Psoas muscle (tissue), 8 donors: ENCODE results near the gene DIAPH1. TPM values are rescaled to one million over a fixed set of nuclear protein-coding genes. Genes with fewer than 3 reads are reported as not detected.

Source experiments
- ATAC-seq, 4 donors: fragments of 200-7000 bp; cut with Tn5 transposase; one replicate each; pipeline ENCODE4 v1.9.1; 2020; ENCODE audit warnings: moderate library complexity in 3 of 4, mild to moderate bottlenecking in 2 of 4
- DNase-seq, 2 donors: peaks; one replicate each; pipeline ENCODE4 v3.0.0-alpha.2; 2020
- H3K27ac ChIP-seq: fragments of 200-600 bp; one replicate; pipeline ENCODE4 v1.8.0; 2022
- H3K27me3 ChIP-seq, 3 donors: fragments of 200-600 bp in 1 of 3; one replicate each; pipeline versions ENCODE4 v1.6.1 to v1.8.0; 2013 to 2022; ENCODE audit warnings: low read length in 2 of 3, mild to moderate bottlenecking in 2 of 3, moderate library complexity in 1 of 3; ENCODE audit not compliant: insufficient read depth in 3 of 3
- H3K36me3 ChIP-seq, 2 donors: fragments of 200-600 bp in 1 of 2; one replicate each; pipeline versions ENCODE4 v1.6.1 to v1.8.0; 2013 to 2022; ENCODE audit warnings: low read depth in 1 of 2, mild to moderate bottlenecking in 1 of 2, moderate library complexity in 1 of 2; ENCODE audit not compliant: insufficient read depth in 1 of 2
- H3K4me1 ChIP-seq: fragments of 200-600 bp; one replicate; pipeline ENCODE4 v1.8.0; 2022
- H3K4me3 ChIP-seq: fragments of 200-600 bp; one replicate; pipeline ENCODE4 v1.8.0; 2022; ENCODE audit warnings: mild to moderate bottlenecking
- H3K9me3 ChIP-seq: fragments of 200-600 bp; one replicate; pipeline ENCODE4 v1.8.0; 2022
- CTCF ChIP-seq: fragments of 200-600 bp; IDR thresholded peaks from one replicate; pipeline ENCODE4 v1.8.0; 2022; ENCODE audit warnings: antibody characterized with exemption
- WGBS, 3 donors: extraction: QIAGEN DNeasy Blood & Tissue Kit; methylation state at CpG; one replicate each; pipeline versions ENCODE4 v1.1.6 to v1.1.7; 2013; 5-methylcytosine and 5-hydroxymethylcytosine counted together
- intact Hi-C, 2 donors: fragments of 100-400 bp; cut with DNase I; formaldehyde crosslinking; loops; one replicate each; pipeline versions ENCODE4 v1.11.0 to v1.14.2; 2022
- polyA plus RNA-seq, 3 donors: library from polyadenylated mRNA; stranded (reverse); fragments of 200-250 nt; gene quantifications; one replicate each; pipeline ENCODE4 v1.2.3, GENCODE V29; 2013
- total RNA-seq, 4 donors: library from RNA; stranded (reverse); fragmentation: NEBNext Ultra II Directional in 2 of 4; extraction: Animal tissue kit (Norgen Biotek cat#: 25700) in 2 of 4; gene quantifications; one replicate each; pipeline versions ENCODE4 v1.2.1 to v1.2.4, GENCODE V29; 2021 to 2023
- donor health status: healthy with polysubstance abuse.
- donor health status: DM: no; HTN: no; CAD: no; lungs with moderate emphysema.
- donor health status: Bipolar disorder and iron deficiency.
- donor health status: healthy.
- donor health status: DM: yes; HTN: yes; CAD: no.
- donor health status: DM: no; HTN: no; CAD: no.
- donor health status: DM: no; HTN: no; CAD: no.
- donor health status: DM: yes; HTN: yes; CAD: no.

Gene DIAPH1
- total and polyA plus RNA-seq, 7 donors = 93.1 to 217 (median 137) TPM

DNA sequence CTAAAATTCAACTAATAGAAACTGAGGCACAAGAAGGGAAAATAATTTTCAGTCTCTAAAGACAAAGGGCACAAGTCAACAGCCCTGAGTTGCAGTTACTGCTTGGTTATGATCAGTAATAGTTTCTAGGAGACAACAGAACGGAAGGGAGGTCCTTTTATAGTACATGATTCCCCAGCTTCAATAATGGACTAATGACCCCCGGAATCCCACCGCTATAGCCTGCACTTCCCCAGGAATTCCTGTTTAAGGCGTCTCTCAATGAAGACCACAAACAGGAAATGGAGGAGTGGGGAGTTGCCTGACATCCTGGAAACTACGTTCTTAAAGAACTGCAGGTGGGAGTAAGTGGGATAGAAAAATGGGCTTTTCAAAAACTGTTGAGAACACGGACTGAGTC is 60.6 kb downstream of the DIAPH1 start:
- Histone ChIP-seq H3K27ac (peak overlapping the region; percentile 86), H3K27me3 (no peaks in the 10 kb centered on the region), H3K4me1 (peaks cover 27% of the 10 kb centered on the region), H3K9me3 (no peaks in the 10 kb centered on the region), H3K36me3 (peaks cover 0 to 42% of the 10 kb centered on the region in 2 donors), H3K4me3 (peak overlapping the region; percentile 6)
- DNase-seq (no peak), ATAC-seq (no peak)
- intact Hi-C loops = loop anchor here (5.0 kb wide), 4 partner anchors 36 to 236 kb away; partner anchors contain the start of genes PCDHGA12 (in 1 of the 2), PCDHGB7 (in 1 of the 2) and TAF7 (in 1 of the 2)
- 62 to 69% (median 65%) methylated on average over 6 of the region's 6 CpGs for WGBS, 3 donors
- no peak for TF ChIP-seq CTCF

DNA sequence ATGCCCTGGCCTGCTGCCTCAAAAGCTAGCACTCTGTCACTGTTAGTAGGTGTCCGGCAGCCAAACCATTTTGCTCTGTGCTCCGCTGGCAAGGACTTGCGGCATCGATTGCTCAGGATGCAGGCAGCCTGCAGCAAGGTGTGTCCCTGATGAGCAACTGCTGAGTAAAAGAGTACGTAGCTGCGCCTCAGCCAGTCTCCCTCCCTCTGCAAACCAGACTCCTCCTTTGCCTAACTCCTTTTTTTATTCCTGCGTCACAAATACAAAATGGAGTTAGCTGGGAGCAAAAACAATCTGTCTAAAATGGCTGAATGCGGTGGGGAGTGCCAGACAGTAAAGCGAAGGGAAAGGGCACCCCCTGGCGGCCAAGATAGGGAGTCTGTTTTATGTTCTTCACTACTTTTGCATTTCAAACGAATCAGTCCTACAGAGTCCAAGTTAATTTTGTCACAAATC is 61.1 kb downstream of the DIAPH1 start:
- intact Hi-C loops = loop anchor here (5.0 kb wide), 4 partner anchors 35 to 235 kb away; partner anchors contain the start of genes PCDHGA12 (in 1 of the 2), PCDHGB7 (in 1 of the 2) and TAF7 (in 1 of the 2)

DNA sequence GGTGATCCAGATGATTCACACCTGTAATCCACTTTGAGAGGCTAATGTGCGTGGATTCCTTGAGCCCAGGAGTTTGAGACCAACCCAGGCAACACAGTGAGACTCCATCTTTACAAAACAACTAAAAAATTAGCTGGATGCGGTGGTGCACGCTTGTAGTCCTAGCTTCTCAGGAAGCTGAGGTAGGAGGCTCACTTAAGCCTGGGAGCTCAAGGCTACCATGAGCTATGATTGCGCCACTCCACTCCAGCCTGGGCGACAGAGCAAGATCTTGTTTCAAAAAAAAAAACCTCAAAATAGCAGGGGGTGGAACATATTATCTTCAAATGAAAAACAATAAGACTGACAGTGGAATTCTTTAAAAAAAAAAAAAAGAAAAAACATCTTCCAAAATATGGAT is 70.9 kb downstream of the DIAPH1 start:
- 96 to 99% (median 99%) methylated on average over 5 of the region's 5 CpGs for WGBS, 3 donors
- Histone ChIP-seq H3K4me3 (no peak overlapping the region), H3K27ac (no peak overlapping the region), H3K4me1 (no peaks in the 10 kb centered on the region), H3K36me3 (peaks cover 0 to 63% of the 10 kb centered on the region in 2 donors), H3K27me3 (no peaks in the 10 kb centered on the region), H3K9me3 (peaks cover 19% of the 10 kb centered on the region)
- ATAC-seq = no peak
- intact Hi-C loops = no loop called here
- DNase-seq = no peak
- TF ChIP-seq CTCF = no peak

More for the DNA sequence above, 61.1 kb downstream of the DIAPH1 start:
- TF ChIP-seq CTCF = peak; percentile 88
- ATAC-seq (peak; percentile 65 to 84 (median 68)), DNase-seq (peak; percentile 86 to 90)
- Histone ChIP-seq H3K4me3 (peak overlapping the region; percentile 6), H3K4me1 (peaks cover 27% of the 10 kb centered on the region), H3K27ac (peak overlapping the region; percentile 86), H3K27me3 (no peaks in the 10 kb centered on the region), H3K9me3 (no peaks in the 10 kb centered on the region), H3K36me3 (peaks cover 0 to 42% of the 10 kb centered on the region in 2 donors)
- WGBS, 3 donors = 34 to 48% (median 35%) methylated on average over 11 of the region's 11 CpGs

DNA sequence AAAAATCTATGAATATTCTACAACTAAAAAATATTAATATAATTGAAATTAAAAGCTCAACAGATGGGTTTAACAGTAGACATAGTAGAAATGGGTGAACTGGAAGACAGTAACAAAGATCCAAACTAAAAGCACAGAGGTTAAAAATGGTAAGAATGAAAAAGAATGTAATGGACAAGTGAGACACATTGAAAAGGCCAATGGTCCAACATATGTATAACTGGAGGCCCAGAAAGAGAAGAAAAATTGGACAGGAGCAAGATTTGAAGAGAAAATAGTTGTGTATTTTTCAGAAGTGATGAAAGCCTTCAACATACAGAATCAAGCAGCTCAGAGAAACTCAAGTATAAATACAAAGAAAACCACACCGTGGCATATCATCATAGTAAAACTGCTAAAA is 71.3 kb downstream of the DIAPH1 start:
- TF ChIP-seq CTCF = no peak
- ATAC-seq = no peak
- DNase-seq = no peak
- Histone ChIP-seq H3K4me1 (no peaks in the 10 kb centered on the region), H3K27ac (no peak overlapping the region), H3K27me3 (no peaks in the 10 kb centered on the region), H3K4me3 (no peak overlapping the region), H3K36me3 (peaks cover 0 to 64% of the 10 kb centered on the region in 2 donors), H3K9me3 (peaks cover 19% of the 10 kb centered on the region)
- WGBS, 3 donors = 100% methylated on average over 1 of the region's 1 CpG
- intact Hi-C loops = no loop called here

DNA sequence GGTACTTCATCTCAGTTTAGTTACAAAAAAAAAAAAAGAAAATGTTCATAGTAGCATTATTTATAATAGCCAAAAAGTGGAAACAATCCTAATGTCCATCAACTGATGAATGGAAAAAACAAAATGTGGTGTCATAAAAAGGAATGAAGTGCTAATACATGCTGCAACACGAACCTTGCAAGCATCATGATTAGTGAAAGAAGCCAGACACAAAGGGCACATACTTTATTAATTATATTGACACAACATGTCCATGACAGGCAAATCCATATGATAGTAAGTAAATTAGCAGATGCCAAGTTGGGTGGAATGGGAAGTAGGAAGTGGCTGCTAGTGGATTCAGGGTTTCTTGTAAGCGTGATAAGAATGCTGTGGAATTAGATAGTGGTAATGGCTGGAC is 75.7 kb downstream of the DIAPH1 start:
- H3K4me3 ChIP-seq = no peak overlapping the region
- no peak overlapping the region for H3K27ac ChIP-seq
- WGBS, 3 donors = 76 to 90% (median 84%) methylated on average over 2 of the region's 2 CpGs
- intact Hi-C loops = no loop called here
- ATAC-seq = no peak
- H3K36me3 ChIP-seq = peaks cover 0 to 53% of the 10 kb centered on the region in 2 donors
- peaks cover 14% of the 10 kb centered on the region for H3K9me3 ChIP-seq
- no peaks in the 10 kb centered on the region for H3K27me3 ChIP-seq
- DNase-seq = no peak
- H3K4me1 ChIP-seq = no peaks in the 10 kb centered on the region
- no peak for TF ChIP-seq CTCF
